ENCODE measurements around the gene WWC2. TPM values are rescaled to one million over a fixed set of nuclear protein-coding genes. Genes with fewer than 3 reads are reported as not detected.

Gene WWC2
- total RNA-seq, 1 donor from 2014 or later = 30.2 TPM

DNA sequence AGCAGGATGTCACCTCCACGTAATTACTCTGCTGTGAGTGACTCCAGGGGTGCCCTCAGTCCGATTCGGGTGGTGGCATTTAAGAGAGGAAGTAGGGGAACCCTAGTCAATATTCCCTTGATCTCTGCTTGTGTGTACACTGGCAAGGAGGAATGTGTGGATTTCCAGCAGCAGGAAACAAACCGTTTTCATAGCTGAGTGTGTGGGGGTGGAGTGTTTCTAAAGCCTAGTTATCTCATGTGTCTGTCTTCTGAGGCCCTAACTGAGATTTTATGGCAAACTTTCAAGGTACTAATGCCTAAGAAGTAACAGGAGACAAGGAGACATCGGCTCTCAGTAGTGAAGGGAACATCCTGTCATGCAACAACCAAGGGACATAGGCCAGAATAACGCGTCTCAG lies 229.8 kb downstream of the WWC2 start:
- ATAC-seq = no peak
- intact Hi-C loops (cut with DNase I) = no loop called here

GRCh38 chr4:183329244-183329643 lies 230.2 kb downstream of the WWC2 start:
- intact Hi-C loops (cut with DNase I) = no loop called here
- no peak for ATAC-seq

More for the DNA sequence above, 229.8 kb downstream of the WWC2 start:
- no peak for DNase-seq (ENCODE audit: missing footprints)

DNA sequence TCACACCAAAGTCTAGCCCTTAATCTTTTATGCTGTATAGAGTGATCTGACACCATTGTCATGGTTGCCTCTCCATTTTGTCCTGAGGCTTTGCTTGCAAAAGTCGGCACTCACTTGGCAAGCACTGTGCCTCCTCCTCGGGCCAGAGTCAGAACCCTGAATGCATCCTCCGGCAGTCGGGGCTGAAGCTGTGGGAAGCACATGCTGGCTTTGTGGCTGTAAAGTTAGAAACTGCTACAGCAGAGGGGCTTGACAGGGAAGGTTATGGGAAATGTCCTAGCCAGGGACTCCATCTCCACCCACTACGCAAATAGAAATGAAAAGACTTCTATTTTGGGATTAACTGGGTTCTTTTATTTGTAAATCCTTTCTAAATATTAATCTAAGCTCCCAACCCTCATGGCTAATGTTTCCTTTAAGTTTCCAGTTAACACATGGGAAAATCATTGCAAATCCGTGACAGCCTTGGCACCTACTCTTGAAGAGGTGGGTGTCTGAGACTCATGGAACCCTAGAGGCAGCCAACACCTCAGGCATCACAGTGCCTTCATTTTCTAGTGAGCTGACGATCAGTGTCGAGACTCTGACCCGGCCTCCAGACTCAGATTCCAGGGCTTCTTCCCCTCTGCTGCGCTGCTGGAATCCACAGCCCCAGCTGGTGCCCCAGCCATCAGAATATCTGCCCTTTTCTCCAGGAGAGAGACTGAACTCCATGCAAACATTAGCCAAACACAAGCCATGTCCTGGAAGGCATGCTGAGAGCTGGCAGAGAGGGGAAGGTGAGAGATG lies 231.1 kb downstream of the WWC2 start:
- ATAC-seq = no peak
- DNase-seq (ENCODE audit: missing footprints) = no peak
- intact Hi-C loops (cut with DNase I) = no loop called here

More at GRCh38 chr4:183329244-183329643, 230.2 kb downstream of the WWC2 start:
- no peak for DNase-seq (ENCODE audit: missing footprints)

GRCh38 chr4:183330841-183331240 lies 231.8 kb downstream of the WWC2 start:
- no peak for ATAC-seq
- intact Hi-C loops (cut with DNase I) = no loop called here
- no peak for DNase-seq (ENCODE audit: missing footprints)

DNA sequence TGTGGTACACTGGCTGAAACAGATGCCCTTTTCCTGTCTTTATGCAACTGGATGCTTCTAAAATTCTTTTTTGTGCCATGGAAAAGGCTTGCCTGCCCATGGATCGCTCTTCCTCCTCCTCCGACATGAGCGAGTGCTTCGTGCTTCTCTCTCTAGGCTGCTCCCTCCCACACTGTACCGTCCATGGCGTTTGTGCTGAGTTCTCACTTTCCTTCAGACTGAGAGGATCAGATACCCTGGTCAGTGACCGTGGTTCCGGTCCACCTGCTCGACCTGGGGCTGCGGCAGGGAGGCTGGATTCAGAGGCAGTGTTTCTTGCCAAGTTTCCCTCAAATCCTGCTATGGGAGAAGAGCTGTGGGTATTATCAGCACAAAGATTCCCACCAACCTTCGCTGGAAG lies 233.4 kb downstream of the WWC2 start:
- intact Hi-C loops (cut with DNase I) = no loop called here
- DNase-seq (ENCODE audit: missing footprints) = no peak
- ATAC-seq = no peak

- intact Hi-C loops (cut with DNase I) = no loop called here
- DNase-seq (ENCODE audit: missing footprints) = no peak
- ATAC-seq = no peak
Observed at GRCh38 chr4:183333202-183333601, 234.1 kb downstream of the WWC2 start.

GRCh38 chr4:183333983-183334382 lies 234.9 kb downstream of the WWC2 start:
- intact Hi-C loops (cut with DNase I) = no loop called here
- DNase-seq (ENCODE audit: missing footprints) (no peak), ATAC-seq (no peak)

GRCh38 chr4:183335369-183335940 lies 236.4 kb downstream of the WWC2 start:
- DNase-seq (ENCODE audit: missing footprints) (no peak), ATAC-seq (no peak)
- intact Hi-C loops (cut with DNase I) = no loop called here

DNA sequence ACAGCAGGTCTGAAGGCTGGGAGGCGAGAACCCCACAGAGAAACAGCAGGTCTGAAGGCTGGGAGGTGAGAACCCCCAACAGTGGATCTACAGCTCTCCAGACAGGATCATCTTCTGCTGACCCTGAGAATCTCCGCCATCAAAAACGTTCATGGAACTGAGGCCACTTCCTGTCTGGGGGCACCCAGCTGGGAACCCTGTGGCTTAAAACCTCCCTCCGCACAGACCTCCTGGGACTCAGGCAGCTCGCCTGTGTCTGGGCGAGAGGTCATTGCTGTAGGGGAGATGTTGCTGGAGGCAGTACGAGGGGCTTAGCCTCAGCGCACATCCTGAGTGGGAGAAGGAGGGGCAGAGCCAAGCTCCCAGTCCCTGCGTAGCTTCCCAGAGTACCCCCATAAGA lies 238.3 kb downstream of the WWC2 start:
- intact Hi-C loops (cut with DNase I) = no loop called here
- ATAC-seq (no peak), DNase-seq (ENCODE audit: missing footprints) (no peak)

DNA sequence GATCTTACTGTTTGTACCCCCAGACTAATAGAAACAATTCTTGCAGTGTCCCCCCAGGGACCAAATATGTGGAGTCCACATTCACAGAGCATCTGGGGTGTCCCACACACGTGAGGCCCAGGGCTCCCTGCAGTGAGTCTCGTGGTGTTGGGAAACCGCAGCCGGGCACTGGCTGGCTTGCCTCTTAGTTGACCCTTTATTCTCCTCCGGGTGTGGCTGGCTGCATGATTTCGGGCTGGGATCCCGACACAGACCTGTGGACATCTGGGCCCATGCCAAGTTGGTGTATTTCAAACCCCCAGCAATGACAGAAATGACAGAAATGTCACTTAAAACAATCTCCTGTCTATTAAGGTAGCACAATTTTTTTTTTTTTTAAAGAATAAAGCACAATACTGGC lies 238.8 kb downstream of the WWC2 start:
- intact Hi-C loops (cut with DNase I) = no loop called here
- ATAC-seq = no peak
- no peak for DNase-seq (ENCODE audit: missing footprints)

DNA sequence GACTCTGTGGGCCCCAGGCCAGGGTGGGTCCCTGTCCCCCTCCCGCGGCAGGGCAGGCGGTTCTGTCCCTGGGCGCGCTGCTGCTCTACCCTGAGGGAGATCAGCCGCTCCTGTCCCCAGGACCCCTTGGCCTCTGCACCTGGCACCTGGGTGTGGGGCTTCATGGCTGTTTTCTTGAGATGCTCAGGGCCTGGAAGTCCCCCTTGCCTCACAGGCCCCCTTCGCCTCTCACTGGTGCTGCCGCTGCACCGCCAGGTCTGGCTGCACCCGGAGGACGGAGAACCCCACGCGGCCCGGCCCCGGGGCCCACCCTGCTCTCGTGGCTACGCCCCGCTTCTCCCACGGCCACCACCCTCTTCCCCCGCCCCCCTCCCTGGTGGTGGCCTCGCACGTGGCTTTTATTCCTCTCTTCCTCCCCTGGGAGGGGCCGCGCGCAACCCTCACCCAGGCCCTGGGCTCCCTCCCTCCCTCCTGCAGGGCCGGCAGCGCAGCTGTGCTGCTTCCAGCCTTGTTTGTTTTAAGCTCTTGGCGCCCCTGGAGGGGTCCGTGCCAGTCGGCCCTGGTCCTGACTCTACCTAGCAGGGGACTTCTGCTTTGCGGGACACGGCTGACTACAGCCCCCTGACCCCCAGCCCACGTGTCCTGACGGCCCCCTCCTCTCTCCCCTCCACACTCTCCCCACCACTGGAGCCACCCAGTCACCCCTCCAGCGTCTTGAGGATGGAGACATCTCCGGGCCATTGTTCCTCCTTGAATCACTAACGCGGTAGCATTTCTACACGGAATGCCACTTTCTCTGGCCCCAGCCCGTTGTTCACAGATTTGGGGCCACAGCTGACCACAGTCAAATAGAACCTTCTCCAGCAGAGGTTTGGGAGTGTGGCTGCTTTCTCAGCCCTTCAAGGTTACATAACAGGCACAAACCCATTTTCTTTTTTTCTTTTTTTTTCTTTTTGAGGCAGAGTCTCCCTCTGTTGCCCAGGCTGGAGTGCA lies 243.8 kb downstream of the WWC2 start:
- intact Hi-C loops (cut with DNase I) = no loop called here
- ATAC-seq = peak; percentile 62
- DNase-seq (ENCODE audit: missing footprints) = no peak

GRCh38 chr4:183343730-183344129 lies 244.7 kb downstream of the WWC2 start:
- intact Hi-C loops (cut with DNase I) = no loop called here
- ATAC-seq (no peak), DNase-seq (ENCODE audit: missing footprints) (no peak)

DNA sequence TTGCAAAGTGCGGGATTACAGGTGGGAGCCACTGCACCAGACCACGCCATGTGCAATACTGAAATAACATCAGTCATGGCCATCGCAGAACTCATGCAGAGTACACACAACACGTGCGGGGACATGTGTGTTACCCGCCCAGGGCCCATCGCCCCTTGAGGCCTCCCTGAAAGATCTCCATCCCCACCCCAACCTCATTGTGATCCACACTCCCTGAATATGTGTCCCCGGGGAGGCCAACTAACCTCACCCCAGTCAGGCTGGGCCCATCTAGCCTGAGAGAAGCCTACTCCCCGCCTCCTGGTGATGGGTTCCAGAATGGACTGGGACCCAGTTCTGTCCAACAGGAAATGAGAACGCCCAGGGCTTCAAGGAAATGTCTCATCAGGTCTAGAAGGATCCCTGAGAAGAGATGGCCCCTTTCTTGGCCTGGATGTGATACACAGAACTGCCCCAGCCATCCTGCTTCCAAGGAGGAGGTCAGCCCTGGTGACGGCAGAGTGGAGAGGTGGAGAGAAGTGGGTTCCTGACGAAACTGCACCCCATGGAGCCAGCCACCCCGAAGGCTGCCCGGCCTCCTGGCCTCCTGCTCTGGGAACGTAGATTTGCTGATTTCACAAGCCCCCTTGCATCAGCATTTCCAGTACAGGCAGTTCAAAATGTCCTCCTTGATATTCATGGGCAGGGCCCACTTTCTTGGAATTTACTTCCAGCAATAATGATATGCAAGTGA lies 245.6 kb downstream of the WWC2 start:
- DNase-seq (ENCODE audit: missing footprints) (no peak), ATAC-seq (no peak)
- intact Hi-C loops (cut with DNase I) = no loop called here

DNA sequence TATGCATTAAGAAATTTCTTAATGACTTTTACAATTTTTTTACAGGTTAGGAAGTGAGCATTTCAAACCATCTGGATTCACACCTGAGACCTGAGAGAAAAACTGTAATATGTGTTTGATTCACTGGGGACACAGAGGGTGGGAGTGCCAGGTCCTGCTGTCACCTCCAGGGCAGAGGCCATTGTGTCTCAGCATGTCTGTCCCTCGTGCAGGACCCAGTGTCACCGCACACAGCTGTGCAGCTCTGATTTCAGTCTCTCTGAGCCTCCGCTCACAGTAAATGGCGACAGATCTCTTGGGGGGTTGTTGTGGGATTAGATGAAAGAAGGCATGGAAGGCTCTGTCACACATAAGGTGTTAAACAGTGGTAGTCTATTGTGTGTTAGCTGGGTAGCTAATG lies 246.2 kb downstream of the WWC2 start:
- DNase-seq (ENCODE audit: missing footprints) (no peak), ATAC-seq (no peak)
- intact Hi-C loops (cut with DNase I) = no loop called here

- intact Hi-C loops (cut with DNase I) = no loop called here
- no peak for ATAC-seq
- DNase-seq (ENCODE audit: missing footprints) = no peak
Observed at GRCh38 chr4:183347146-183347545, 248.1 kb downstream of the WWC2 start.

DNA sequence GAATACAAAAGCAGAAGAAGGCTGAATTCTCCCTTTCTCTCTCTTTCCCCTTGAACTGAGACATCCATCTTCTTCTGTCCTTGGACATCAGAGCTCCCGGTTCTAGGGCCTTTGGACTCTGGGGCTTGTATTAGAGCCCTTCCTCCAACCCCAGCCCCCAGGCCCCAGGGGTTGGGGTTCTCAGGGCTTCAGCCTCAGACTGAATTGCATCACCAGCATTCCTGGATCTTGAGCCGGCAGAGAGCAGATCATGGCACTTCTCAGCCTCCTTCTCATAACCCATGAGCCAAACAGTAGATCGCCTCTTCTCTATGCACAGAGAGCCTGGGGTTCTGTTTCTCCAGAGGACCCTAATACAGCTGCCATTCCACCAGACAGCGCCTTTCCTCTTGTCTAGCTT lies 248.5 kb downstream of the WWC2 start:
- intact Hi-C loops (cut with DNase I) = no loop called here

DNA sequence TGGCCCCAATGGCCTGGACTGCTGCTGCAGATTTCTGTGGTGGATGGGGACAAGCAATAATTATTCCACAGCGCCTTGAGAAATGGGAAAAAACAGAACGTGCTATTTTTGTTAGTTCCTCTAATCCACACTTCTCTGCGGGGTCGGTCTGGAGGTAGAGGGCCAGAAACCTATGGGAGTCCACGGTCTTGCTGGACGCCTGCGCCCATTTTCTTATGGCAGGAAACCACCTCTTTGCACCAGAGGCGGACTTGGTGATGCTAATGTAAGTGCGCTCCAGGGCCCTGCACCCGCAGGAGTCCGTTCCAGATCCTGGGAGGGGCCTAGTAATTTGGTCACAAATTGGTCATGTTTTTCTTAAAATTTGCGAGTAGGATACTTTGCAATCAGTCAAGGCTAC lies 249.1 kb downstream of the WWC2 start:
- intact Hi-C loops (cut with DNase I) = no loop called here
- ATAC-seq = no peak
- DNase-seq (ENCODE audit: missing footprints) = no peak

More for the DNA sequence above, 248.5 kb downstream of the WWC2 start:
- ATAC-seq (no peak), DNase-seq (ENCODE audit: missing footprints) (no peak)

GRCh38 chr4:183348706-183349659 lies 249.9 kb downstream of the WWC2 start:
- intact Hi-C loops (cut with DNase I) = no loop called here
- DNase-seq (ENCODE audit: missing footprints) (no peak), ATAC-seq (peak; percentile 35)

Measured in Right ventricle myocardium inferior (tissue), 1 donor.